ENCODE measurements around the gene POFUT1. TPM values are rescaled to one million over a fixed set of nuclear protein-coding genes. Genes with fewer than 3 reads are reported as not detected.
A peak's percentile ranks its signal among the peaks of the same experiment; 100 is the strongest.
"Not testable (repeated sequence)": the region's sequence is repeated elsewhere in the genome, so short reads cannot be mapped to it uniquely, and the experiment has no call there.

Gene POFUT1
- total RNA-seq = 24.9 TPM
- long read RNA-seq, full-length matches to known transcripts = 61 of 70 reads
- long read RNA-seq, partial matches to known transcripts = 7 of 70 reads
- long read RNA-seq, other reads (novel, unspliced or antisense) = 2 of 70 reads

GRCh38 chr20:32207626-32208498 is at the start of gene POFUT1, which contains the start of gene PLAGL2:
POFUT1 (plus strand) TSS chr20:32207880; CDS start chr20:32207942, 62 bp downstream.
PLAGL2 (minus strand) TSS chr20:32207743; CDS start chr20:32202178, 5,565 bp downstream.
- ATAC-seq (ENCODE audit: poor library complexity) = peak; percentile 95
- peak; percentile 94 for DNase-seq
- intact Hi-C loops (cut with DNase I) = loop anchor here (10.0 kb wide), 1 partner anchor 77 kb away; no protein-coding TSS in a partner anchor

GRCh38 chr20:32158351-32158750 is 49.3 kb upstream of the POFUT1 start:
- no peak for ATAC-seq (ENCODE audit: poor library complexity)
- intact Hi-C loops (cut with DNase I) = no loop called here

GRCh38 chr20:32158943-32159660 is 48.6 kb upstream of the POFUT1 start:
- ATAC-seq (ENCODE audit: poor library complexity) (no peak), DNase-seq (no peak)
- intact Hi-C loops (cut with DNase I) = no loop called here

More at GRCh38 chr20:32158351-32158750, 49.3 kb upstream of the POFUT1 start:
- DNase-seq = no peak

GRCh38 chr20:32159766-32160221 is 47.9 kb upstream of the POFUT1 start:
- ATAC-seq (ENCODE audit: poor library complexity) = no peak
- intact Hi-C loops (cut with DNase I) = no loop called here
- no peak for DNase-seq

GRCh38 chr20:32160341-32160740 is 47.3 kb upstream of the POFUT1 start:
- intact Hi-C loops (cut with DNase I) = no loop called here
- ATAC-seq (ENCODE audit: poor library complexity) = no peak
- DNase-seq = no peak

- ATAC-seq (ENCODE audit: poor library complexity) (no peak), DNase-seq (no peak)
- intact Hi-C loops (cut with DNase I) = no loop called here
These were observed 45.3 kb upstream of the POFUT1 start for GRCh38 chr20:32162351-32162750.

- intact Hi-C loops (cut with DNase I) = no loop called here
- no peak for ATAC-seq (ENCODE audit: poor library complexity)
These were observed 43.7 kb upstream of the POFUT1 start for GRCh38 chr20:32163951-32164350.

GRCh38 chr20:32164984-32165735 is 42.5 kb upstream of the POFUT1 start:
- intact Hi-C loops (cut with DNase I) = no loop called here
- ATAC-seq (ENCODE audit: poor library complexity) (no peak), DNase-seq (no peak)

More at GRCh38 chr20:32163951-32164350, 43.7 kb upstream of the POFUT1 start:
- DNase-seq = no peak

GRCh38 chr20:32165836-32166545 is 41.7 kb upstream of the POFUT1 start:
- intact Hi-C loops (cut with DNase I) = no loop called here
- ATAC-seq (ENCODE audit: poor library complexity) = no peak

GRCh38 chr20:32167552-32167951 is 40.1 kb upstream of the POFUT1 start:
- intact Hi-C loops (cut with DNase I) = no loop called here
- ATAC-seq (ENCODE audit: poor library complexity) (no peak), DNase-seq (no peak)

More at GRCh38 chr20:32165836-32166545, 41.7 kb upstream of the POFUT1 start:
- DNase-seq = no peak

GRCh38 chr20:32168184-32168910 is 39.3 kb upstream of the POFUT1 start:
- ATAC-seq (ENCODE audit: poor library complexity) (no peak), DNase-seq (no peak)
- intact Hi-C loops (cut with DNase I) = no loop called here

- intact Hi-C loops (cut with DNase I); ATAC-seq (ENCODE audit: poor library complexity); DNase-seq: not testable (repeated sequence)
These were observed 30.0 kb upstream of the POFUT1 start for GRCh38 chr20:32177696-32178095.

- DNase-seq (no peak), ATAC-seq (ENCODE audit: poor library complexity) (no peak)
- intact Hi-C loops (cut with DNase I) = no loop called here
These were observed 28.2 kb upstream of the POFUT1 start for GRCh38 chr20:32179515-32179914.

GRCh38 chr20:32179934-32180333 is 27.7 kb upstream of the POFUT1 start:
- intact Hi-C loops (cut with DNase I) = no loop called here
- DNase-seq (no peak), ATAC-seq (ENCODE audit: poor library complexity) (no peak)

GRCh38 chr20:32181606-32182005 is 26.1 kb upstream of the POFUT1 start:
- intact Hi-C loops (cut with DNase I) = no loop called here
- ATAC-seq (ENCODE audit: poor library complexity) (no peak), DNase-seq (no peak)

GRCh38 chr20:32183947-32184635 is 23.6 kb upstream of the POFUT1 start:
- intact Hi-C loops (cut with DNase I) = no loop called here
- DNase-seq = no peak
- no peak for ATAC-seq (ENCODE audit: poor library complexity)
